Hepatocyte (in vitro differentiated cells): ENCODE results near the gene FAM227B. TPM values are rescaled to one million over a fixed set of nuclear protein-coding genes. Genes with fewer than 3 reads are reported as not detected.
A peak's percentile ranks its signal among the peaks of the same experiment; 100 is the strongest.

ENCODE experiments used
- DNase-seq: peaks from one replicate; pipeline ENCODE4 v3.0.0-alpha.2; 2016; ENCODE audit warnings: low spot score
- H2AFZ ChIP-seq: fragments of 200-600 bp; sonication (generic); 2 replicates; pipeline ENCODE4 v1.6.0; 2016; ENCODE audit warnings: antibody characterized with exemption, mild to moderate bottlenecking
- H3K27ac ChIP-seq: fragments of 200-600 bp; sonication (generic); 2 replicates; pipeline ENCODE4 v1.5.1; 2016; ENCODE audit warnings: mild to moderate bottlenecking
- H3K27me3 ChIP-seq: fragments of 200-600 bp; sonication (generic); 2 replicates; pipeline ENCODE4 v1.6.1; 2016
- H3K36me3 ChIP-seq: fragments of 200-600 bp; sonication (generic); replicated peaks from 2 replicates; pipeline ENCODE4 v1.5.1; 2016; ENCODE audit warnings: low read depth; ENCODE audit not compliant: insufficient read depth
- H3K4me1 ChIP-seq: fragments of 200-600 bp; sonication (generic); 2 replicates; pipeline ENCODE4 v1.5.1; 2016; ENCODE audit warnings: mild to moderate bottlenecking, moderate library complexity; ENCODE audit not compliant: insufficient read depth
- H3K4me2 ChIP-seq: fragments of 200-600 bp; sonication (generic); 2 replicates; pipeline ENCODE4 v1.6.0; 2016
- H3K4me3 ChIP-seq: fragments of 200-600 bp; sonication (generic); 2 replicates; pipeline ENCODE4 v1.5.1; 2016; ENCODE audit warnings: mild to moderate bottlenecking
- H3K79me2 ChIP-seq: fragments of 200-600 bp; sonication (generic); 2 replicates; pipeline ENCODE4 v1.6.0; 2017; ENCODE audit warnings: mild to moderate bottlenecking
- H3K9me2 ChIP-seq: fragments of 200-600 bp; sonication (generic); replicated peaks from 2 replicates; pipeline ENCODE4 v1.6.0; 2017; ENCODE audit warnings: mild to moderate bottlenecking; ENCODE audit not compliant: insufficient read depth
- H3K9me3 ChIP-seq: fragments of 200-600 bp; sonication (generic); 2 replicates; pipeline ENCODE4 v1.5.1; 2016; ENCODE audit warnings: low read depth, mild to moderate bottlenecking
- H4K20me1 ChIP-seq: fragments of 200-600 bp; sonication (generic); 2 replicates; pipeline ENCODE4 v1.6.0; 2016; ENCODE audit warnings: mild to moderate bottlenecking; ENCODE audit not compliant: insufficient read depth, poor library complexity, severe bottlenecking
- CTCF ChIP-seq: fragments of 200-600 bp; sonication (generic); IDR thresholded peaks from 2 replicates; pipeline ENCODE4 v1.5.1; 2016; ENCODE audit warnings: antibody characterized with exemption, mild to moderate bottlenecking; ENCODE audit not compliant: poor library complexity
- EZH2 ChIP-seq: fragments of 200-600 bp; sonication (generic); IDR thresholded peaks from 2 replicates; pipeline ENCODE4 v1.6.1; 2016; ENCODE audit warnings: antibody characterized with exemption, mild to moderate bottlenecking, borderline replicate concordance
- EZH2phosphoT487 ChIP-seq: fragments of 200-600 bp; sonication (generic); IDR thresholded peaks from one replicate; pipeline ENCODE4 v1.6.1; 2018; ENCODE audit warnings: antibody characterized with exemption, mild to moderate bottlenecking, low read depth, moderate library complexity; ENCODE audit not compliant: unreplicated experiment, severe bottlenecking
- WGBS: methylation state at CpG from one replicate; pipeline ENCODE4 v1.1.6; 2016; ENCODE audit warnings: low lambda C conversion rate; ENCODE audit errors: missing lambda C conversion rate; 5-methylcytosine and 5-hydroxymethylcytosine counted together
- polyA plus RNA-seq: library from polyadenylated mRNA; unstranded; fragments of >200 nt; fragmentation: Nextera tagmentation; extraction: Ambion mirVana; gene quantifications from 2 replicates; pipeline ENCODE4 v1.2.1, GENCODE V29; 2016
- total RNA-seq: library from RNA; depleted of rRNA; stranded (reverse); fragments of >200 nt; gene quantifications from 2 replicates; pipeline ENCODE4 v1.2.3, GENCODE V29; 2014

Gene FAM227B
- total and polyA plus RNA-seq, 2 experiments from 2014 or later, result 4.5 to 9.2 TPM

DNA sequence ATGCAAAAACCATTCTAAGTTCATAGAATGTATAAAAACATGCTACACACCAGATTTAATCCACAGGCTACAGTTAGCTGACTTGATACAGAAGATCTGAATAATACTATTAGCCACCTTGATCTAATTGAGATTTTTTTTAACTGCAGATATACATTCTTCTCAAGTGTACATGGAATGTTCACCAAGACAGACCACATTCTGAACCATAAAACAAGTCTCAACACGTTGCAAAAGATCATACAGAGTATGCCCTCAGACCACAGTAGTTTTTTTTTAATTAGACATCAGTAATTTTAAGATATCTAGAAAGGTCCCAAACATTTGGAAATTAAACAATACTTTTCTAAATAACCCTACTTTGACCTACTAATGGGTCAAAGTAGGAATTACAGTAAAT, 114.3 kb downstream of the FAM227B start:
- TF ChIP-seq EZH2, result no peak
- no peak for TF ChIP-seq EZH2phosphoT487
- TF ChIP-seq CTCF, result no peak
- Histone ChIP-seq H3K27me3 (no peaks in the 10 kb centered on the region), H2AFZ (no peak overlapping the region), H3K9me3 (no peaks in the 10 kb centered on the region), H4K20me1 (no peaks in the 10 kb centered on the region), H3K79me2 (no peaks in the 10 kb centered on the region), H3K4me3 (no peak overlapping the region), H3K4me2 (no peak overlapping the region), H3K27ac (no peak overlapping the region), H3K36me3 (no peaks in the 10 kb centered on the region), H3K9me2 (no peaks in the 10 kb centered on the region), H3K4me1 (no peaks in the 10 kb centered on the region)
- WGBS, result 46% methylated on average over 1 of the region's 1 CpG
- no peak for DNase-seq

DNA sequence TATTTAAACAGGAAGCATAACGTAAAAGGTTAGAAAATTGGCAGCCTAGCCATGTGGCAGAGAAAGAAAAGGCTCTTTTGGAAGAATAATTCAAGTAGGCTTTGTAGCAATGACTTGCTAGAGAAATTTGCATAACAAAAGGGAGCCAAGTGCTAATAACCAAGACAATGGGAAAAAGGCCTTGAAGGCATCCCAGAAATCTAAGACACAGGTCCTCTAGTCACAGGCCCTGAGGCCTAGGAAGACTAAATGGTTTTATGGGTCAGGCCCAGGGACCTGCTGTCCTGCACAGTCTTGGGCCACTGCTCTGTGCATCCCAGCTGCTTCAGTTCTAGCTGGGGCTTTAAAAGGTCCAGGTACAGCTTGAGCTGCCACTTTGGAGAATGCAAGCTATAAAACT, 119.0 kb downstream of the FAM227B start:
- H3K9me3 ChIP-seq, result no peaks in the 10 kb centered on the region
- TF ChIP-seq EZH2phosphoT487, result no peak
- TF ChIP-seq EZH2, result no peak
- TF ChIP-seq CTCF, result no peak
- no peak for DNase-seq
- H3K27ac ChIP-seq, result no peak overlapping the region
- no peak overlapping the region for H2AFZ ChIP-seq
- H4K20me1 ChIP-seq, result no peaks in the 10 kb centered on the region
- no peaks in the 10 kb centered on the region for H3K36me3 ChIP-seq
- H3K4me2 ChIP-seq, result no peak overlapping the region
- H3K9me2 ChIP-seq, result no peaks in the 10 kb centered on the region
- H3K79me2 ChIP-seq, result no peaks in the 10 kb centered on the region
- no peak overlapping the region for H3K4me3 ChIP-seq
- no peaks in the 10 kb centered on the region for H3K27me3 ChIP-seq
- WGBS, result 89% methylated on average over 1 of the region's 1 CpG
- no peaks in the 10 kb centered on the region for H3K4me1 ChIP-seq

- Histone ChIP-seq H3K4me2 (peak overlapping the region; percentile 22), H3K27me3 (no peaks in the 10 kb centered on the region), H3K27ac (no peak overlapping the region), H3K79me2 (no peaks in the 10 kb centered on the region), H2AFZ (no peak overlapping the region), H3K9me3 (no peaks in the 10 kb centered on the region), H3K36me3 (no peaks in the 10 kb centered on the region), H4K20me1 (no peaks in the 10 kb centered on the region), H3K4me3 (no peak overlapping the region), H3K4me1 (no peaks in the 10 kb centered on the region), H3K9me2 (no peaks in the 10 kb centered on the region)
- TF ChIP-seq CTCF (no peak), EZH2phosphoT487 (no peak), EZH2 (no peak)
- WGBS, result 76% methylated on average over 3 of the region's 3 CpGs
- DNase-seq, result no peak
Measured at GRCh38 chr15:49495993-49496753, 124.4 kb downstream of the FAM227B start.
